ENCODE data around the gene DNAJC15. TPM values are rescaled to one million over a fixed set of nuclear protein-coding genes. Genes with fewer than 3 reads are reported as not detected.

Gene DNAJC15
- polyA plus RNA-seq, 1 donor (not counting 4 experiments of a cell fraction or from before 2014, with no cell fraction given): 38.5 TPM

DNA sequence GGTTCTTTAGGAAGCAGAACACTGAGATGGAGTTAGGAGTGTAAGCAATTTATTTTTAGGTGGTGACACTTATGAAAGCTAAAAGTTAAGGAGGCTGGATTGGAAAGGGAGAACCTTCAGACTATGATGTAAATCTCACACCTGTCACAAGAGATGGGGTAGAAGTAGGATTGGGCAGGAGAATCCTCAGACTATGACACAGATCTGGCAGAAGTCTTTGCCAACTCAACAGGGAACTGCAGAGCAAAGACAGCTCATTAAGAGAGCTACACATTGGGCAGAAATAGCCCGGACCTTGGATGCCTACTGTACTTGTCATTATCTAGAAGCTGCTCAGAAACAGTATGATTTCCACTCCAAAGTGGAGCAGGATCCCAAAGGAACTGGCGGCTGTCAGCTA lies 134.4 kb downstream of the DNAJC15 start:
- dilution Hi-C loops (cut with MboI; ENCODE audit: extremely low pct_ligation_motif_present, low sequenced_read_pairs): no loop called here
- no peaks in the 10 kb centered on the region for H4K20me1 ChIP-seq (ENCODE audit: control insufficient read depth, extremely low read depth, insufficient read depth, low read length)
- H3K36me3 ChIP-seq (ENCODE audit: control insufficient read depth in 2 of 2, extremely low read depth in 1 of 2, insufficient read depth in 2 of 2, low read length in 2 of 2): no peaks in the 10 kb centered on the region

DNA sequence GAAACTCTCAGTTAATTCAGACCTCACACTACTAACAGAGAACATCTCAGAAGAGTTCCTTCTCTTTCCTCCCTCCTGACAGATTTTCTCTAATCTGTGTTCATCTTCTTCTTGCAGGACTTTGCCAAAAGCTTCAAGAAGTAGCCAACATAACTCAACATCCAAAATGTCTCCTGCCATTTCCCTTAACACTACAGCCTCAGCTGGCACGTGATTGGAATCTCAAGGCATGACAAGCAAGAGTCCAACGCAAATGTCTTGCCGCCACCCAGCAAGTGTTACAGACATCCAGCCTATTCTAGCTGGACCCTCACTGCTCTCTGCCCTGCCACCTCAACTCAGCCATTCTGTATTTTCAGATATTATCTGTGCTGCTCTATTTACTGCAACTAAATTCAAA lies 135.1 kb downstream of the DNAJC15 start:
- Histone ChIP-seq H4K20me1 (ENCODE audit: control insufficient read depth, extremely low read depth, insufficient read depth, low read length) (no peaks in the 10 kb centered on the region), H3K9ac (ENCODE audit: control insufficient read depth, extremely low read depth, insufficient read depth, low read length) (no peak overlapping the region), H3K27me3 (ENCODE audit: control insufficient read depth, extremely low read depth, insufficient read depth, low read length) (no peaks in the 10 kb centered on the region), H2AFZ (ENCODE audit: control insufficient read depth, low read length) (no peak overlapping the region), H3K4me1 (ENCODE audit: control insufficient read depth, extremely low read depth, insufficient read depth, low read length) (peaks cover 9% of the 10 kb centered on the region), H3K9me3 (ENCODE audit: control insufficient read depth, low read depth, low read length) (no peaks in the 10 kb centered on the region), H3K4me3 (ENCODE audit: control insufficient read depth in 2 of 3, extremely low read depth in 1 of 3, insufficient read depth in 2 of 3, low read depth in 1 of 3, low read length in 3 of 3) (no peak overlapping the region), H3K79me2 (ENCODE audit: control insufficient read depth, insufficient read depth, low read length) (no peaks in the 10 kb centered on the region), H3K9me1 (ENCODE audit: control insufficient read depth, extremely low read depth, insufficient read depth, low read length) (no peaks in the 10 kb centered on the region), H3K27ac (ENCODE audit: control insufficient read depth, insufficient read depth, low read length) (no peak overlapping the region), H3K36me3 (ENCODE audit: control insufficient read depth in 2 of 2, extremely low read depth in 1 of 2, insufficient read depth in 2 of 2, low read length in 2 of 2) (no peaks in the 10 kb centered on the region), H3K4me2 (ENCODE audit: control insufficient read depth, extremely low read depth, insufficient read depth, low read depth, low read length) (no peak overlapping the region)
- no peak for TF ChIP-seq EZH2 (IDR thresholded peaks at IDR 0.05; ENCODE audit: low read length)
- TF ChIP-seq, protein P1, sequence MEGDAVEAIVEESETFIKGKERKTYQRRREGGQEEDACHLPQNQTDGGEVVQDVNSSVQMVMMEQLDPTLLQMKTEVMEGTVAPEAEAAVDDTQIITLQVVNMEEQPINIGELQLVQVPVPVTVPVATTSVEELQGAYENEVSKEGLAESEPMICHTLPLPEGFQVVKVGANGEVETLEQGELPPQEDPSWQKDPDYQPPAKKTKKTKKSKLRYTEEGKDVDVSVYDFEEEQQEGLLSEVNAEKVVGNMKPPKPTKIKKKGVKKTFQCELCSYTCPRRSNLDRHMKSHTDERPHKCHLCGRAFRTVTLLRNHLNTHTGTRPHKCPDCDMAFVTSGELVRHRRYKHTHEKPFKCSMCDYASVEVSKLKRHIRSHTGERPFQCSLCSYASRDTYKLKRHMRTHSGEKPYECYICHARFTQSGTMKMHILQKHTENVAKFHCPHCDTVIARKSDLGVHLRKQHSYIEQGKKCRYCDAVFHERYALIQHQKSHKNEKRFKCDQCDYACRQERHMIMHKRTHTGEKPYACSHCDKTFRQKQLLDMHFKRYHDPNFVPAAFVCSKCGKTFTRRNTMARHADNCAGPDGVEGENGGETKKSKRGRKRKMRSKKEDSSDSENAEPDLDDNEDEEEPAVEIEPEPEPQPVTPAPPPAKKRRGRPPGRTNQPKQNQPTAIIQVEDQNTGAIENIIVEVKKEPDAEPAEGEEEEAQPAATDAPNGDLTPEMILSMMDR (optimal IDR thresholded peaks at IDR 0.05 in 1 of 3, IDR thresholded peaks at IDR 0.05 in 1 of 3, conservative IDR thresholded peaks at IDR 0.05 in 1 of 3; ENCODE audit: extremely low read depth in 1 of 3, insufficient read depth in 2 of 3, low read length in 3 of 3): no peak
- FAIRE-seq (no peak), DNase-seq (ENCODE audit: low read depth, low spot score) (no peak)
- dilution Hi-C loops (cut with MboI; ENCODE audit: extremely low pct_ligation_motif_present, low sequenced_read_pairs): no loop called here

More for the DNA sequence above, 134.4 kb downstream of the DNAJC15 start:
- Histone ChIP-seq H3K9me1 (ENCODE audit: control insufficient read depth, extremely low read depth, insufficient read depth, low read length) (no peaks in the 10 kb centered on the region), H3K4me3 (ENCODE audit: control insufficient read depth in 2 of 3, extremely low read depth in 1 of 3, insufficient read depth in 2 of 3, low read depth in 1 of 3, low read length in 3 of 3) (no peak overlapping the region), H3K4me2 (ENCODE audit: control insufficient read depth, extremely low read depth, insufficient read depth, low read depth, low read length) (no peak overlapping the region), H3K27ac (ENCODE audit: control insufficient read depth, insufficient read depth, low read length) (no peak overlapping the region), H3K79me2 (ENCODE audit: control insufficient read depth, insufficient read depth, low read length) (no peaks in the 10 kb centered on the region), H3K9ac (ENCODE audit: control insufficient read depth, extremely low read depth, insufficient read depth, low read length) (no peak overlapping the region), H2AFZ (ENCODE audit: control insufficient read depth, low read length) (no peak overlapping the region), H3K9me3 (ENCODE audit: control insufficient read depth, low read depth, low read length) (no peaks in the 10 kb centered on the region), H3K4me1 (ENCODE audit: control insufficient read depth, extremely low read depth, insufficient read depth, low read length) (peaks cover 16% of the 10 kb centered on the region), H3K27me3 (ENCODE audit: control insufficient read depth, extremely low read depth, insufficient read depth, low read length) (no peaks in the 10 kb centered on the region)
- DNase-seq (ENCODE audit: low read depth, low spot score) (no peak), FAIRE-seq (no peak)
- TF ChIP-seq EZH2 (IDR thresholded peaks at IDR 0.05; ENCODE audit: low read length): no peak
- TF ChIP-seq, protein P1 (optimal IDR thresholded peaks at IDR 0.05 in 1 of 3, IDR thresholded peaks at IDR 0.05 in 1 of 3, conservative IDR thresholded peaks at IDR 0.05 in 1 of 3; ENCODE audit: extremely low read depth in 1 of 3, insufficient read depth in 2 of 3, low read length in 3 of 3): no peak

Measured in keratinocyte (primary cell).